ENCODE data around the gene AEN.

DNA sequence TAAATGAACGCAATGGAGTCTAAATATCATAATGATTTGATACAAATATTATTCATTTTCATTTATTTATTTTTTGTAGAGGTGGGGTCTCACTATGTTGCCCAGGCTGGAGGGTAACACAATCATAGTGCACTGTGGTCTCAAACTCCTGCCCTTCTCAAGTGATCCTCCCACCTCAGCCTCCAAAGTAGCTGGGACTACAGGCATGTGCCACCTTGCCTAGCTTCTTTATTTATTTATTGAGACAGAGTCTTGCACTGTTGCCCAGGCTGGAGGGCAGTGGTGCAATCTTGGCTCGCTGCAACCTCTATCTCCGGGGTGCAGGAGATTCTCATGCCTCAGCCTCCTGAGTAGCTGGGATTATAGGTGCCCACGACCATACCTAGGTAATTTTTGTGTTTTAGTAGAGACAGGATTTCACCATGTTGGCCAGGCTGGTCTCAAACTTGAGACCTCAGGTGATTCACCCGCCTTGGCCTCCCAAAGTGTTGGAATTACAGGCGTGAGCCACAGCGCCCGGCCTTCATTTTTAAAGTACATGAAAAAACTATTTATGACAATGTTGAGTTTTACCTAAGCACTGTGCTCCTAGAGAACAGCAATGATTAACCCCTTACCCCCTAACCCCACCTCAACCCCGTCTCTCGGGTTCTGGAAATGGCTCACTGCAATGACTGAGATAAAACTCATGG is 4.0 kb upstream of the AEN start:
- no peak for TF ChIP-seq POLR2AphosphoS5 (IDR thresholded peaks at IDR 0.05; ENCODE audit: borderline replicate concordance, low read depth, low read length)
- no peak for TF ChIP-seq EZH2 (IDR thresholded peaks at IDR 0.05)
